PC-9 (cell line): ENCODE data around the gene NOX5.

Experiments used
- CTCF ChIP-seq: fragments of 200-600 bp; sonication (generic); conservative IDR thresholded peaks from 2 replicates; pipeline ENCODE4 v1.6.1; 2017; ENCODE audit warnings: mixed run types, antibody characterized with exemption, mild to moderate bottlenecking, moderate library complexity
- EZH2 ChIP-seq: fragments of 200-600 bp; sonication (generic); IDR thresholded peaks from 2 replicates; pipeline ENCODE4 v1.8.0; 2017; ENCODE audit warnings: antibody characterized with exemption, low read depth

- TF ChIP-seq CTCF (no peak), EZH2 (no peak)
These were observed 53.7 kb downstream of the NOX5 start for GRCh38 chr15:69068157-69068556.
